Amygdala (tissue), 56 donors: Measurements from ENCODE around the gene FAHD2B.
"Not testable (repeated sequence)": the region's sequence is repeated elsewhere in the genome, so short reads cannot be mapped to it uniquely, and the experiment has no call there.

Source experiments
- DNase-seq, 56 donors: peaks; one replicate each; lab custom pipeline; 2025; lab: John Stamatoyannopoulos, UW

Gene FAHD2B

DNA sequence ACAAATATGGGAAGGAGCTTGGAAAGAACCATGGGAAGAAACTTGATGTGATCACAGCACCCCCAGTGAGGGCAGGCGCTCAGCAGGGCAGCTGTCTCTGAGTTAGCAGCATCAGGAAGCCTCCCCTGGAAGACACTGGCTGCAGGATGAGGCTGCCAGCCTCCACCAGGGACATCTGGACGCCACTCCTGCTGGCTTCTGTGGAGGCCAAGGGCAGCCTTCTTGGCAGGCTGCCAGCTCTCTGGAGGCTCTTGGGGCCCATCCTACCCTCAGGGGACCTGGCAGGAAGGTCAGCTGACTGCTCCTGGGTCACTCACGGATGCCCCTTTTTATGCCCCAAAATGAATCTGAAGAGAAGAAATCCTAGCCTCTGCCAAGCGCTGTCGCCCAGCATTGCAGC, 26.0 kb downstream of the FAHD2B start:
- DNase-seq, result not testable (repeated sequence)

- no peak for DNase-seq
Measured at GRCh38 chr2:97068074-97068473, 26.6 kb downstream of the FAHD2B start.

DNA sequence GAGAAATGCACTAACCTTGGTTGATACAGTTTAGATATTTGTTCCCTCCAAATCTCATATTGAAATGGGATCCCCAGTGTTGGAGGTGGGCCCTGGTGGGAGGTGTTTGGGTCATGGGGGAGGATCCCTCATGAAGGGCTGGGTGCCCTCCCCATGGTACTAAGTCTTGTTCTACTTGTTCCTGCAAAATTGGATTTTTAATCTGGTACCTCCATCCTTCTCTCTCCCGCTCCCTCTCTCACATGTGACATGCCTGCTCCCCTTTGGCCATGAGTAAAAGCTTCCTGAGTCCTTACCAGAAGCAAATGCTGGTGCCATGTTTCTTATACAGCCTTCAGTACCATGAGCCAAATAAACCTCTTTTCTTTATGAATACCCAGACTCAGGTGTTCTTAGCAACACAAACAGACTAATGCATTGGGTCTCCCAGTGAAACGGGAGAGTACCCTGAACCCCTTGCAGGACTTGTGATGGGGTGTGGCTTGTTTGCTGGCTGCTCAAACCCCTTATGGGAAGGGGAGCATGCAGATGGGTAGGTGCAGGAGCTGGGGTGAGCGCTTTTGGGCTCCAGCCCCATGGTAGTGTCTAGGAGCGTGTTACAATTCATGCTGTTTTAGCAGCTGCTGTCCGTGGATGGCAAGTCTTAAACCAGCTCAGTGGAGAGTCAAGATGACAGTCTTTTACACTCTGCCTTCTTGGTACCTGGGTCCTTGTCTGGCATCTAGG, 27.2 kb downstream of the FAHD2B start:
- no peak for DNase-seq

- DNase-seq, result not testable (repeated sequence)
Measured at GRCh38 chr2:97066030-97066429, 28.7 kb downstream of the FAHD2B start.

DNA sequence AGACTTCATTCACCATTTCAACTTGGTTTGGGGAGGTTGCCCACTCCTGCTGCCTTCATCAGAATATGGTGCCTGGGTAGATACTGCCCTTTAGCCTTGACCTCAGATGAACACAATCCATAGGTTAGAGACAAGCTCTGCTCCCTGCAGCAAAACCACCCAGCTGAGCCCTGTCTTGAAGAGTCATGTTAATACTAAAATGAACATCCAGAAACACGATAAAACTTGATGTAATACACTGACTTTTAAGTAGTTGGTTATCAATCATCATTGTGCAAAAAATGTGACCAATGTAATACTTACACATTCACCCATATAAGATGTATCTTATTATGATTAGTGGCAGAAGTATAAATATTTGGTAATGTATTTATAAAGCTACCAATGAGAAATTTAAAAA, 32.7 kb downstream of the FAHD2B start:
- DNase-seq, result not testable (repeated sequence)

DNA sequence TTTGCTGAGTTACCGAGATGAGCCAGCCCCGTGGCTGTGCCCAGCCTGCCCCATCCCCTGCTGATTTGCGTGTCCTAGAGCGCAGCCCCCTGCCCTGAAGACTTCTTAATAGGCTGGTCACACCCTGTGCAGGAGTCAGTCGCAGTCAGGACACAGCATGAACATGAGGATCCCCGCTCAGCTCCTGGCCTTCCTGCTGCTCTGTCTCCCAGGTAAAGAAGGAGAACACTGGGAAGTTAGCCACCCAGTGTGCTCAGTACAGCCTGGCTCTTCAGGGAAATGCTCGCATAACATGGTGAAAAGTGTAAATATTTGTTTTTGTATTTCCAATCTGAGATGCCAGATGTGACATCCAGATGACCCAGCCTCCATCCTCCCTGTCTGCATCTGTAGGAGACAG, 34.9 kb downstream of the FAHD2B start:
- not testable (repeated sequence) for DNase-seq

DNA sequence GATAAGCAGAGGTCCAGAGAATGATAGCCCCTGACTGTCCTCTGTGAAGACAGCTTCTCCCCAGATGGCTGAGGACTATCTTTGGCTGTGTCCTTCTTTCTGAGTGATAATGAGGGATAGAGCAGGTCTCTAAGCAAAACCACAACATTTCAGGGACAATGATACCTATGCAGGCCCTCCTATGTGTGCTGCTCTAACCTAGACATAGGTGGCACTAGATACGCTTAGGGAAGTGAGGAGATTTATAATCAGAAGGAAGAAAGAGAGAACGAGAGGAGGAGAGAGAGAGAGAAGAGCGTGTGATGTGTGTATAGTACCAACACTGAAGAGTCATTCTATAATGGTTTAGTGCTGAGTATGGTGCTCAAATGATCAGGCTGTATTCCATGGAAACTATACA, 38.5 kb downstream of the FAHD2B start:
- DNase-seq, result not testable (repeated sequence)

GRCh38 chr2:97050032-97050431, 44.6 kb downstream of the FAHD2B start:
- not testable (repeated sequence) for DNase-seq

- not testable (repeated sequence) for DNase-seq
Measured at GRCh38 chr2:97048448-97048847, 46.2 kb downstream of the FAHD2B start.

DNA sequence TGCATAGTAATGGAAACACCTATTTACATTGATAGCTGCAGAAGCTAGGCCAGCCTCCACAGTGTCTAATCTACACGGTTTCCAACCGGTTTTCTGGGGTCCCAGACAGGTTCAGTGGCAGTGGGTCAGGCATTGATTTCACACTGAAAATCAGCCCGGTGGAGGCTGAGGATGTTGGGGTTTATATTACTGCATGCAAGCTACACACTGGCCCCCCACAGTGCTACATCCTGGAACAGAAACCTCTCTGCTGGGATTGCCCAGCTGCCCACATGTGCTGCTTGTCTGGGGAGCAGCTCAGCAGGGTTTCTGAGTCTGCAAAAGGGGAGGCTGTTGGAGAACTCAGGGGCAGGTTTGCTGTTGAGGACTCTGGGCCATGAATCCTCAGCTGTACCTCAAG, 48.0 kb downstream of the FAHD2B start:
- DNase-seq, result not testable (repeated sequence)

DNA sequence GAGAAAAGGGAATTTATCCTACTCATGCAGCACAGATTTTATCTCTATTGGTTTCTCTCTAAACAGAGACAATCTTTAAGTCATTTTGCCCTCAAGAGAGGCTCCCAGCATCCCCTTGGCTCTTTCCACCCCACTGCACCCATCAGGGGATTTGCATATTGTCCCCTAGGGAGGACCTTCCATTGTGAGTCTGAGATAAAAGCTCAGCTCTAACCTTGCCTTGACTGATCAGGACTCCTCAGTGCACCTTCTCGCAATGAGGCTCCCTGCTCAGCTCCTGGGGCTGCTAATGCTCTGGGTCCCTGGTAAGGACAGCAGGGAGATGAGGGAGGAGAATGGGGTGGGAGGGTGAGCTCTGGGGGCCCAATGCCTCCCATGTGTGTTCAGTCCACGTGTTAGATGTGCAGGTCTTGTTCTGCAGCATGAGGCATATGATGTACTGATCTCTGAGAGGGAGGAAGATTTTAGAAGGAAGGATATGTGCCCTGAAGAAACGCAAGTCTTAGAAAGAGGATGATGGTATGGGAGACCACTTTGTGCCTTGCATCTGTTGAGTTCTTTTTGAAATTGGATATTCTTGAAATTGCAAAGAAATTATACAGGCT, 48.7 kb downstream of the FAHD2B start:
- DNase-seq, result not testable (repeated sequence)
